GM13976 (cell line): Measurements from ENCODE around the gene FAM53A.
A peak's percentile ranks its signal among the peaks of the same experiment; 100 is the strongest.
"Not testable (repeated sequence)": the region's sequence is repeated elsewhere in the genome, so short reads cannot be mapped to it uniquely, and the experiment has no call there.

Experiments used
- DNase-seq: peaks from one replicate; pipeline ENCODE4 v3.0.0; 2012; ENCODE audit warnings: low spot score
- CTCF ChIP-seq: IDR thresholded peaks from 2 replicates; pipeline ENCODE4 v1.5.1; 2012; ENCODE audit warnings: borderline replicate concordance, mild to moderate bottlenecking; ENCODE audit not compliant: insufficient read depth; ENCODE audit errors: extremely low read depth, missing control alignments, control extremely low read depth
- in situ Hi-C: fragments of 300-500 bp; cut with MboI; formaldehyde crosslinking; loops from one replicate; pipeline ENCODE4 v1.12.0; 2022; ENCODE audit warnings: low sequenced_read_pairs, mixed read lengths, inconsistent platforms; ENCODE audit not compliant: unreplicated experiment

The FAM53A gene

DNA sequence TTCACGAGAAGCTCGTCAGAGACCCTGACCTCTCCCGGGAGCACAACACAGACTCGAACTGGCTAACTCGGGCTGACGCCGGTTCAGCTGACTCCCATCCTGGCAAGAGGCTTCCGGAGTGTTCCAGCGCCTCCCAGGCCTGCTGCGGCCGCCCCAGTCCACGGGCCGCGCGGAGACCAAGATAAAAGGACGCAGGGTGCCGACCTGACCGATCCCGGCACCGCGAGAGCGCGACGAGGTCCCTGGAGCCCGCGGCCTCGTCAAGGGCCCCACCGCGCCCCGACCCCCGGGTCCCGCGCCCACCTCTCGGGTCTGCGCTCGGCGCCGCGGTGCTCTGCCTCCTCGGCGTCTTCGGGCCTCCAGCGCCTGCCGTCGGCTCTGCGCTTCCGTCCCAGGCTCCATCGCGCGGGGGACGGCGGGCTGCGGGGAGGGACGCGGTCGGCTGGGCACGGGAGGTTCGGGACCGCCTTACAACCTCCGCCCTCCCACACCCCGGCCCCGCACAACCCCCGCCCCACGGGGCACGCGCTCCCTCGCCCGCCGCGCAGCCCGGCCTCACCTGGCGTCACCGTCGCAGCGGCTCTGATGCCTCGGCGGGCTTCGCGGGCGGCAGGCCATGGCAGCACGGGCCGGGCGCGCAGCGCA is 27.6 kb upstream of the FAM53A start:
- in situ Hi-C loops = no loop called here
- TF ChIP-seq CTCF = no peak
- DNase-seq = peak; percentile 48

DNA sequence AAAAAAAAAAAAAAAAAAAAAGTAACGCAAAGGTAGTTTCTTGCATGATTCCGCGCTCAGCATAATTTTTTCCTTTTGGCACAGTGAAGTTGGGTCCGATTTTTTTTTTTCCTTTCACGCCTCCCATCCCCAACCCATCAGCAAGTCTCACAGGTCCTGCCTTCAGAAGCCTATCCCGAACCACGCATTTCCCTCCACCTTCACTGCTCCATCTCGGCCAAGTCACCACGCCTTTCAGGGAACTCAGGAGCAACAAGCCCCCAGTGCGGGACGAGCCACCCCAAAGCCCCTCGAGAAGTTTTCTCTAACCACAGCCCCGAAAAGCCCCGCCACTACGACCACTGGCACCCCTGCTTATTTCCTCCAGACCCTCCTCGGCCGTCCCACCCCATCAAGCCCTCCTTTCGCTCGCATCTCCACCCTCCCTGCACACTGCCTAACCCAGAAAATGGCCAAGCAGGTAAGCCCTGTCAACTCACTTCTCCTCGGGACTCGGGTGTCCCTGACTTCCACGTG is 27.0 kb upstream of the FAM53A start:
- in situ Hi-C loops = no loop called here
- TF ChIP-seq CTCF = no peak
- DNase-seq = peak; percentile 24

- TF ChIP-seq CTCF = no peak
- in situ Hi-C loops = no loop called here
- DNase-seq = no peak
These were observed 24.5 kb upstream of the FAM53A start for GRCh38 chr4:1708581-1708980.

DNA sequence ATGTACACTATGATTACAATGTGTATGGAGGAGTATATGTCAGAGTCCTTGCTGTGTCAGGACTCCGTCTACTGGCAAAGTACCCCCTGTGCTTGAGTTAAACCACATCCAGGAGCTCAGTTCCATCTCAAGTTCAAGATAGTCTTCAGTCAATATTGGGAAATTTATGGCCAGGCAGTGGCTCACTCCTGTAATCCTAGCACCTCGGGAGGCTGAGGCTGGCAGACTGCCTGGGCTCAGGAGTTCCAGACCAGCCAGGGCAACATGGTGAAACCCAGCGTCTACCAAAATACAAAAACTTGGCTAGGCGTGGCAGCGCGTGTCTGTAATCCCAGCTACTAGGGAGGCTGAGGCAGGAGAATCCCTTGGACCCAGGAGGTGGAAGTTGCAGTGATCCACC is 22.2 kb upstream of the FAM53A start:
- TF ChIP-seq CTCF = no peak
- no peak for DNase-seq
- in situ Hi-C loops = no loop called here

- DNase-seq = no peak
- no peak for TF ChIP-seq CTCF
- in situ Hi-C loops = no loop called here
These were observed 21.6 kb upstream of the FAM53A start for GRCh38 chr4:1705732-1706131.

DNA sequence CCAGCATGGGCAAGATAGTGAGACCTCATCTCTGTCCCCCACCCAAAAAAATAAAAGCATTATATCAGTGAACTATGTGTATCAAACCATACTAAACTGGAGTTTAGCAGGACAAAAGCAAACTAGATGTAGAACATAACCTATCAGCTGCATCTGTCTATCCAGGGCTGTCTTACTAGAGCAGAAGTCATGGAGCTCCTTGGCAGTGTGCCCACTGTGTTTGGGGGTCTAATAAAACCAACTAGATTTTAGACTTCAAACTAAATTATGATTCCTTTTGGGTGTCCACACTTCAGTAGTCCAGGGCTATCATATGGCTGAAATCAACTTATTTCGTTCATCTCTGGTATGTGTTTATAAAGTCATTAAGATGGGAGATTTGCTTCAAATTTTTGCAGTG is 19.8 kb upstream of the FAM53A start:
- in situ Hi-C loops = no loop called here

DNA sequence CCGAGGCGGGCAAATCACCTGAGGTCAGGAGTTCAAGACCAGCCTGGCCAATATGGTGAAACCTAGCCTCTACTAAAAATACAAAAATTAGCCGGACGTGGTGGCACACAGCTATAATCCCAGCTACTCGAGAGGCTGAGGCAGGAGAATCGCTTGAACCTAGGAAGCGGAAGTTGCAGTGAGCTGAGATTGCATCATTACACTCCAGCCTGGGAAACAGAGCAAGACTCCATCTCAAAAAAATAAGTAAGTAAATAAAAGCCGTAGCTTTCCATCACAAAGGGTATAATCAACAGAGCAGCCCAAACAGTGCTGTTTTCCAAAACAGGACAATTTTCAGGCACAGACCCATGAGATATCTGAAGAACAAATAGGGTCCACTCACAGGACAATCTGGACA is 17.6 kb upstream of the FAM53A start:
- in situ Hi-C loops = not testable (repeated sequence)

More for the DNA sequence above, 19.8 kb upstream of the FAM53A start:
- no peak for TF ChIP-seq CTCF
- no peak for DNase-seq

More for the DNA sequence above, 17.6 kb upstream of the FAM53A start:
- not testable (repeated sequence) for DNase-seq
